DND-41 (cell line): ENCODE results near the gene LRRC66.

ENCODE experiments used
- CTCF ChIP-seq: IDR thresholded peaks from 2 replicates; pipeline ENCODE4 v1.5.1; 2012; ENCODE audit warnings: borderline replicate concordance, low read length, moderate library complexity, mild to moderate bottlenecking; ENCODE audit not compliant: poor library complexity, severe bottlenecking; ENCODE audit errors: extremely low read depth
- EZH2 ChIP-seq: IDR thresholded peaks from 3 replicates; pipeline ENCODE4 v1.6.1; 2012; ENCODE audit warnings: borderline replicate concordance, low read depth, mild to moderate bottlenecking, moderate library complexity, low read length, inconsistent platforms; ENCODE audit not compliant: severe bottlenecking

GRCh38 chr4:52010986-52011385 is 9.2 kb downstream of the LRRC66 start:
- TF ChIP-seq CTCF (no peak), EZH2 (no peak)
